DOHH2 (cell line): ENCODE measurements around the gene CSNK2A2.

Source experiments
- H3F3A ChIP-seq: fragments of 200-600 bp; sonication (generic), shearing (Covaris generic); 2 replicates; pipeline ENCODE4 v1.6.0; 2016; ENCODE audit warnings: antibody characterized with exemption, mild to moderate bottlenecking; ENCODE audit not compliant: control insufficient read depth, insufficient read depth
- H3K27ac ChIP-seq: fragments of 200-600 bp; sonication (generic); 2 replicates; pipeline ENCODE4 v1.5.1; 2014; ENCODE audit warnings: low read depth, mild to moderate bottlenecking, low read length, moderate library complexity
- H3K27me3 ChIP-seq: fragments of 200-600 bp; sonication (generic); 2 replicates; pipeline ENCODE4 v1.6.1; 2014; ENCODE audit warnings: mild to moderate bottlenecking, low read length, mixed read lengths; ENCODE audit not compliant: control insufficient read depth
- H3K36me3 ChIP-seq: fragments of 200-600 bp; sonication (generic); 2 replicates; pipeline ENCODE4 v1.6.1; 2014; ENCODE audit warnings: mild to moderate bottlenecking, low read length, moderate library complexity, mixed read lengths; ENCODE audit not compliant: control insufficient read depth
- H3K4me1 ChIP-seq: fragments of 200-600 bp; sonication (generic); 2 replicates; pipeline ENCODE4 v1.6.1; 2014; ENCODE audit warnings: mild to moderate bottlenecking, low read length, mixed read lengths; ENCODE audit not compliant: control insufficient read depth
- H3K4me2 ChIP-seq: fragments of 200-600 bp; sonication (generic); 2 replicates; pipeline ENCODE4 v1.6.0; 2014; ENCODE audit warnings: mild to moderate bottlenecking, low read length, moderate library complexity
- H3K4me3 ChIP-seq: fragments of 200-600 bp; sonication (generic); 2 replicates; pipeline ENCODE4 v1.5.1; 2014; ENCODE audit warnings: mild to moderate bottlenecking, low read length, mixed read lengths
- H3K79me2 ChIP-seq: fragments of 200-600 bp; sonication (generic); 2 replicates; pipeline ENCODE4 v1.6.1; 2014; ENCODE audit warnings: mild to moderate bottlenecking, low read length, mixed read lengths; ENCODE audit not compliant: control insufficient read depth
- H3K9me2 ChIP-seq: fragments of 200-600 bp; sonication (generic); replicated peaks from 2 replicates; pipeline ENCODE4 v1.6.1; 2014; ENCODE audit warnings: mild to moderate bottlenecking, low read length, mixed read lengths; ENCODE audit not compliant: control insufficient read depth
- H3K9me3 ChIP-seq: fragments of 200-600 bp; sonication (generic); 2 replicates; pipeline ENCODE4 v1.6.1; 2014; ENCODE audit warnings: antibody characterized with exemption, low read length, mixed read lengths; ENCODE audit not compliant: control insufficient read depth, insufficient read depth
- H4K20me1 ChIP-seq: fragments of 200-600 bp; sonication (generic); 2 replicates; pipeline ENCODE4 v1.6.0; 2014; ENCODE audit warnings: low read depth, mild to moderate bottlenecking, antibody characterized with exemption, low read length, moderate library complexity; ENCODE audit not compliant: control insufficient read depth, insufficient read depth
- CTCF ChIP-seq: fragments of 200-600 bp; sonication (generic); IDR thresholded peaks from one replicate; pipeline ENCODE4 v1.5.1; 2014; ENCODE audit warnings: antibody characterized with exemption, mild to moderate bottlenecking, low read depth, low read length; ENCODE audit not compliant: poor library complexity, severe bottlenecking
- EZH2phosphoT487 ChIP-seq: fragments of 200-600 bp; sonication (generic); IDR thresholded peaks from 2 replicates; pipeline ENCODE4 v1.6.1; 2017; ENCODE audit warnings: borderline replicate concordance, mild to moderate bottlenecking, antibody characterized with exemption, low read length, moderate library complexity, mixed read lengths

CSNK2A2 gene

GRCh38 chr16:58235663-58236062, 37.8 kb upstream of the CSNK2A2 start:
- Histone ChIP-seq H3K27ac (no peak overlapping the region), H3F3A (no peaks in the 10 kb centered on the region), H3K9me3 (no peaks in the 10 kb centered on the region), H3K27me3 (peaks cover 19% of the 10 kb centered on the region), H3K4me3 (peak overlapping the region; percentile 72), H3K9me2 (no peaks in the 10 kb centered on the region), H4K20me1 (no peaks in the 10 kb centered on the region), H3K79me2 (no peaks in the 10 kb centered on the region), H3K4me1 (peaks cover 12% of the 10 kb centered on the region), H3K36me3 (no peaks in the 10 kb centered on the region), H3K4me2 (peak overlapping the region; percentile 79)
- TF ChIP-seq EZH2phosphoT487 (no peak), CTCF (no peak)

GRCh38 chr16:58234831-58235595, 37.1 kb upstream of the CSNK2A2 start:
- H3K4me3 ChIP-seq, result no peak overlapping the region
- H3K9me2 ChIP-seq, result no peaks in the 10 kb centered on the region
- no peak overlapping the region for H3K27ac ChIP-seq
- H4K20me1 ChIP-seq, result no peaks in the 10 kb centered on the region
- no peaks in the 10 kb centered on the region for H3F3A ChIP-seq
- no peaks in the 10 kb centered on the region for H3K9me3 ChIP-seq
- no peaks in the 10 kb centered on the region for H3K36me3 ChIP-seq
- peaks cover 12% of the 10 kb centered on the region for H3K4me1 ChIP-seq
- peaks cover 17% of the 10 kb centered on the region for H3K27me3 ChIP-seq
- no peak for TF ChIP-seq EZH2phosphoT487
- no peak for TF ChIP-seq CTCF
- no peak overlapping the region for H3K4me2 ChIP-seq
- no peaks in the 10 kb centered on the region for H3K79me2 ChIP-seq

GRCh38 chr16:58230259-58230658, 32.4 kb upstream of the CSNK2A2 start:
- Histone ChIP-seq H3K4me2 (no peak overlapping the region), H4K20me1 (no peaks in the 10 kb centered on the region), H3K9me2 (no peaks in the 10 kb centered on the region), H3K27ac (no peak overlapping the region), H3K27me3 (peaks cover 14% of the 10 kb centered on the region), H3K4me3 (no peak overlapping the region), H3K9me3 (no peaks in the 10 kb centered on the region), H3K79me2 (no peaks in the 10 kb centered on the region), H3K36me3 (no peaks in the 10 kb centered on the region), H3F3A (no peaks in the 10 kb centered on the region), H3K4me1 (no peaks in the 10 kb centered on the region)
- TF ChIP-seq CTCF (no peak), EZH2phosphoT487 (no peak)
